Activated effector memory CD4-positive, alpha-beta T cell treated with anti-CD3 and anti-CD28 coated beads, Interleukin-2, amount 50 U/mL, for 16 hours (primary cell): ENCODE results near the gene ANKRD44.
"Not testable (repeated sequence)": the region's sequence is repeated elsewhere in the genome, so short reads cannot be mapped to it uniquely, and the experiment has no call there.

Experiments
- DNase-seq: peaks from one replicate; pipeline ENCODE4 v3.0.0-alpha.2; 2020

Gene ANKRD44

DNA sequence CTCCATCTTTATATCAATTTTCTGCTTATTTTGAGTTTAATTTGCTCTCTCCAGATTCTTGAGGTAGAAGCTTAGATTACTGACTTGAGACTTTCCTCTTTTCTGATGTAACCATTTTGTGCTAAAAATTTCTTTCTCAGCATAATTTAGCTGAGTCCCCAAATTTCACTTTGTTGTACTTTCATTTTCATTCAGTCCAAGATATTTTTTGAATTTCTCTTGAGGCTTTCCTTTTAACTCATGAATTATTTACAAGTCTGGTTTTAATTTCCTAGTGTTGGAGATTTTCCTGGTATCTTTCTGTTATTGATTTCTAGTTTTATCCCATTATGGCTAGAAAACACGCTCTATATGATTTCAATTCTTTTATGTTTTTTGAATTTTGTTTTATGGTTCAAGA is 239.4 kb downstream of the ANKRD44 start:
- no peak for DNase-seq

DNA sequence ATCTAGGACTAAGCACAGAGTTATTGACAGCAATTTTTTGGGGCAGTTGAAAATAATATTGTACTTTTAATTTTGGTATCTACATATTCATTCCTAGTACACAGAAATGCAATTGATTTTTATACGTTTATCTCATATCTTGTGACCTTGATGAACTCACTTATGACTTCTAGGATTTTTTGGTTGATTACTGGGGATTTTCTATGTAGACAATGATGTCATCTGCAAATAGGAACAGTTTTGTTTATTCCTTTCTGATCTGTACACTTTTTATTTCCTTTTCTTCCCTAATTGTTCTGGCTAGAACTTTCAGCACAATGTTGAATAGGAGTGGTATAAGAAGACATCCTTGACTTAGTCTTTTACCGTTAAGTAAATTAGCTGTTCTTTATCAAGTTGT is 240.6 kb downstream of the ANKRD44 start:
- no peak for DNase-seq

GRCh38 chr2:197062574-197062973 is 248.0 kb downstream of the ANKRD44 start:
- peak; percentile 67 for DNase-seq

- no peak for DNase-seq
Measured at GRCh38 chr2:197059477-197059876, 251.1 kb downstream of the ANKRD44 start.

- no peak for DNase-seq
Measured at GRCh38 chr2:197058777-197059300, 251.7 kb downstream of the ANKRD44 start.

- DNase-seq, result no peak
Measured at GRCh38 chr2:197057959-197058358, 252.6 kb downstream of the ANKRD44 start.

- no peak for DNase-seq
Measured at GRCh38 chr2:197055045-197055444, 255.5 kb downstream of the ANKRD44 start.

- no peak for DNase-seq
Measured at GRCh38 chr2:197054437-197054836, 256.1 kb downstream of the ANKRD44 start.

DNA sequence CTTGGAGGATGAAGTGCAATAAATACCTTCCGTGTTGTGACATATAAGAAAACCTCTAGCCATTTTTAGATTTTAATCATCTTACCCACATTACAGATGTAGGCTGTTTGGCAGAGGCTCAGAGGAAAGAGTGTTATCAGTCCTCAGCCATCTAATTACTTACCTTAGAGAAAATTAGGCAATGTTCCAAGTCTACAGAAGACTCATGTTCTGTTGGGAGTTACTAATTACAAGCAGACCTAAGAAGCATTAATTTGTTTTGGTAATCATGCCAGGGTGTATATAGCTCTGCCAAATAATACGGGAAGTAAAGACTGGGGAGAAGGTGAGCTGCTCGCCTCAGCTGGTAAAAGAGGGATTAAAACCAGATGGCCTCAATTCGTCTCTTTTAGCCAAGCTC is 258.2 kb downstream of the ANKRD44 start:
- no peak for DNase-seq

- no peak for DNase-seq
Measured at GRCh38 chr2:197045115-197045514, 265.5 kb downstream of the ANKRD44 start.

GRCh38 chr2:197042739-197043196 is 267.8 kb downstream of the ANKRD44 start:
- no peak for DNase-seq

DNA sequence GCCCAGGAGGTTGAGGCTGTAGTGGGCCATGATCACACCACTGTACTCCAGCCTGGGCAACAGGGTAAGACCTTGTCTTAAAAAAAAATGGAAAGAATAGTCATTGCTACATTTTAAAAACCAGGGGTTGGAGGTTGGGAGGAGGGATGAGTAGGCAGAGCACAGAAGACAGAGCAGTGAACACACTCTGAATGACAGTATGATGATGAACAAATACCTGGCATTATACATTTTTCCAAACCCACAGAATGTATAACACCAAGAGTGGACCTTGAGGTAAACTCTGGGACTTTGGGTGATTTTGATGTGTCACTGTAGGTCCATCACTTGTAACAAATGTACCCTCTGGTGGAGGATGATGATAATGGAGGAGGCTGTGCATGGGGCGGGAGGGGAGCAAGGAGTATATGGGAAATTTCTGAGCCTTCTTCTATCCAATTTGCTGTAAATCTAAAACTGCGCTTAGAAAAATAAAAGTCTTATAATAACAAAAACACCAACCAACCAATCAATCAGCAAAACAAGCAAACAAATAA is 272.6 kb downstream of the ANKRD44 start:
- no peak for DNase-seq

DNA sequence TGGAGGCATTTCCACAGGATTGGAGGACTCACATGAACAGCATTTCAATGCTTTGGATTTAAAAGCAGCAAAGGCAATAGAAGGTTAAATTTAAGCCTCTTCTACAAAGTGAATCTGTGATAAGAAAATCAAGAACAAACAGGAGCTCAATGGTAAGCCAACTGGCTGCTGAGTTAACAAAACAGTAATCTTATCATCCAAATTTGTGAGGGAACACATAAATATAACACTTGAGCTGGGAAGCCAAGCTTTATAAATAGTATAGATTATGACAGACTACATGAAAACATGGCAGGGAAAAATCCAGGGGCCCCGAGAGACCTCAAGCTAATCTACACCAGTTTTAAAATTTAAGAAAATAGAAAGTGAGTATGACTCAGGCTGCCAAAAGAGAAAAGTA is 275.6 kb downstream of the ANKRD44 start:
- no peak for DNase-seq

DNA sequence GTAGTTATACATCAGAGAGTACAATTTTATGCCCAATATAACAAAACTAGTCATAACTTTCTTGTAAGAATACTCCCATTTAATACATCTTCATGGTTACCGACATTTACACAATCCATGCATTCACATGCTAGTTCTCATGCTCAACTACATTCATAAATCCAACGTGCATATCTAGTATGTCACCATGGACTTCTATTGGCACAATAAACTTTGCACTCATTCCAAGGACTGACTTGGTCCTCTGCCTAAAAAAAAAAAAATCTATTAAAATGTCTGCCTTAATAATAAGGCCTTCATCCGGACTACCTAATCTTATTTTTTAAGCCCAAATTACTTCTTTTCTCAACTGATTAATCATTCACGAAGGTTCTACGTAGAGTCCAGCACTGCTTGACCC is 276.3 kb downstream of the ANKRD44 start:
- DNase-seq, result no peak

GRCh38 chr2:197033222-197033621 is 277.4 kb downstream of the ANKRD44 start:
- no peak for DNase-seq

- no peak for DNase-seq
Measured at GRCh38 chr2:197031803-197032202, 278.8 kb downstream of the ANKRD44 start.

DNA sequence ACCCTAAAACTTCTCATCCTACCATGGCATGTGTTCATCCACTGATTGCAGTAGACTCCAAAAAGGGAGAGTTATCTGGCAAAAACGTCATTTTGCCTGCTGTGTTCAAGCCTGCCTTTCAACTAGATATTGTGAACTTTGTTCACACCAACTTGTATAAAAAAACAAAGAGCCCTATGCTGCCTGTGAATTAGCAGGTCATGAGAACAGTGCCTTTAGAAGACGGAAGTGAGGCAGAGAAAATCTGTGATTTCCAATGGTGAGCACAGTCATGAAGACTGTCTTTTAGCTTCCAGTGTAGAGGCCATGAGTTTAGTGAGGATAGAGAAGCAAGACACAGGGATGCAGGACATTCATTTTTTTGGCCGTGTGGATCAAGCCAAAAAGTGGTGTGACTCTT is 280.5 kb downstream of the ANKRD44 start:
- no peak for DNase-seq

DNA sequence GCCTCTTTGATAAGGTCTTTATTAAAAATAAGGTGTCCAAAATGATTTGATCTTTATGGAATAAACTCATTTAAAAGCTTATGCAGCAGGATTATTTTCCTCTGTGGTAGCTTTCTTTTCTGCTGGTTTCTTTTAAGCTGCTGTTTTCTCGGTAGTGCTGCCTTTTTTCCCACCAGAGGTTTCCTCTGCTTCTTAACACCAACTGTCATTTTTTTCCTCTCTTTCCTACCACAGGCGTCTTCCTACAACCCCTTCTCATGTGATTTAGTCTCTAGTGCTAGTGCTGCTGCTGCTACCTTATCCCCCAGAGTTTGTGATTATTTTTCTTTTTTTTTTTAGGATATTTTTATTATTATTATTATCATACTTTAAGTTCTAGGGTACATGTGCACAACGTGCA is 281.9 kb downstream of the ANKRD44 start:
- DNase-seq, result no peak

DNA sequence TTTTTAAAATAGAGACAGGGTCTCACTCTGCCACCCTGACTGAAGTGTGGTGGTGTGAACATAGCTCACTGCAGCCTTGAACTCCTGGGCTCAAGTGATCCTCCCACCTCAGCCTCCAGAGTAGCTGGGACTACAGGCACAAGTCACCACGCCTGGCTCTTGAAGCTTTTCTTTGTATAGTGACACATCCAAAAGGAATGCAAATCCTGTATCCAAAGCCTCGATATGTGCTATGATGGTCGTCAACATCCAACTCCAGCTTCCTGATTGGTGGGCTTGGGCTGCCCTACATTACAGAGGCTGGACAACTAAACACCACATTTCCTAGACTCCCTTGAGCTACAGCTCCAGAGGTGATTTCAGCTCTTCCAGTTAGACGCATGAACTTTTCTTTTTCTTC is 282.4 kb downstream of the ANKRD44 start:
- DNase-seq, result no peak

GRCh38 chr2:197024206-197024605 is 286.4 kb downstream of the ANKRD44 start:
- DNase-seq, result no peak

- not testable (repeated sequence) for DNase-seq
Measured at GRCh38 chr2:197020921-197021320, 289.7 kb downstream of the ANKRD44 start.

DNA sequence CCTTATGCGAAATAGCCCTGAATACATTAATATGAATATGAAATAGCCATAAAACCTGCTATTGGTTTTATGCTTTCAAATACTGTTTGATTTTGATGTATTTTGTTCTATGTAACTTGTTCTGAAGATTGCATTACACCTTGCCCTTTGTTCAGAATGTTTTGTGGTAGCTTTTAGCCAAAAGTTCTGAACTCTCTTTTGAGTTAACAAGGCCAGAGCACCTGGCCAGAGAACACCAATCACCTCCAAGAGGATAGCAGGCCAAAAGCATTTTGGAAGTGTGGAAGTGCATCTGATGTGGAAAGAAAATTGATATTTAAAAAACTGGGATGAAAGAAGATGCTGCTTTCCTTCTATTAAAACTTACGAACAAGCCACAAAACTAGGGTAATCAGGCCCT is 297.5 kb downstream of the ANKRD44 start:
- no peak for DNase-seq

GRCh38 chr2:197011801-197012641 is 298.6 kb downstream of the ANKRD44 start:
- no peak for DNase-seq

- no peak for DNase-seq
Measured at GRCh38 chr2:197011021-197011417, 299.6 kb downstream of the ANKRD44 start.
